ENCODE results near the gene ADAP1. TPM values are rescaled to one million over a fixed set of nuclear protein-coding genes. Genes with fewer than 3 reads are reported as not detected.
"Not testable (repeated sequence)": the region's sequence is repeated elsewhere in the genome, so short reads cannot be mapped to it uniquely, and the experiment has no call there.

ADAP1 gene
- total RNA-seq, 4 donors from 2014 or later: 44.8 to 106 (median 60.1) TPM

- peaks cover under 1% of the 10 kb centered on the region for H3K27me3 ChIP-seq
- no peaks in the 10 kb centered on the region for H3K36me3 ChIP-seq
- H3K4me3 ChIP-seq: no peak overlapping the region
- no peak for ATAC-seq
- 77 to 90% methylated on average over 12 of the region's 31 CpGs for WGBS, 2 donors (ENCODE audit: low coverage in 1 of 2)
- no peaks in the 10 kb centered on the region for H3K9me3 ChIP-seq
- H3K4me1 ChIP-seq: peaks cover 0 to 45% (median 22%) of the 10 kb centered on the region in 3 donors
- H3K27ac ChIP-seq: peak overlapping the region in 3 of 4 donors; percentile 34 to 46 (median 35)
- no peak for TF ChIP-seq EP300 (IDR thresholded peaks at IDR 0.05)
- no peak for TF ChIP-seq CTCF (IDR thresholded peaks at IDR 0.05)
- TF ChIP-seq POLR2A (IDR thresholded peaks at IDR 0.05): no peak
- TF ChIP-seq POLR2AphosphoS5 (IDR thresholded peaks at IDR 0.05): no peak
These were observed 5.9 kb upstream of the ADAP1 start for GRCh38 chr7:960269-960871.

GRCh38 chr7:959740-960139 is 5.3 kb upstream of the ADAP1 start:
- H3K9me3 ChIP-seq, H3K27me3 ChIP-seq, H3K27ac ChIP-seq, H3K4me3 ChIP-seq, H3K36me3 ChIP-seq, ATAC-seq: not testable (repeated sequence)
- H3K4me1 ChIP-seq: peaks cover 0 to 45% (median 24%) of the 10 kb centered on the region in 3 donors
- WGBS, 2 donors (ENCODE audit: low coverage in 1 of 2): 93 to 96% methylated on average over 3 to 6 of the region's 10 CpGs

- Histone ChIP-seq H3K27ac (no peak overlapping the region), H3K9me3 (no peaks in the 10 kb centered on the region), H3K27me3 (peaks cover 8% of the 10 kb centered on the region), H3K36me3 (no peaks in the 10 kb centered on the region), H3K4me3 (no peak overlapping the region), H3K4me1 (peaks cover 0 to 43% (median 19%) of the 10 kb centered on the region in 3 donors)
- TF ChIP-seq EP300 (IDR thresholded peaks at IDR 0.05): no peak
- no peak for TF ChIP-seq POLR2A (IDR thresholded peaks at IDR 0.05)
- no peak for TF ChIP-seq POLR2AphosphoS5 (IDR thresholded peaks at IDR 0.05)
- no peak for TF ChIP-seq CTCF (IDR thresholded peaks at IDR 0.05)
- ATAC-seq: no peak
- WGBS, 2 donors (ENCODE audit: low coverage in 1 of 2): 60 to 90% methylated on average over 3 to 9 of the region's 20 CpGs
These were observed 4.8 kb upstream of the ADAP1 start for GRCh38 chr7:959271-959670.

GRCh38 chr7:958221-959200 is 4.0 kb upstream of the ADAP1 start:
- no peak for ATAC-seq
- Histone ChIP-seq H3K27me3 (peaks cover 8% of the 10 kb centered on the region), H3K4me1 (peaks cover 0 to 40% (median 12%) of the 10 kb centered on the region in 3 donors), H3K9me3 (no peaks in the 10 kb centered on the region), H3K4me3 (no peak overlapping the region), H3K27ac (no peak overlapping the region), H3K36me3 (no peaks in the 10 kb centered on the region)
- TF ChIP-seq POLR2A (IDR thresholded peaks at IDR 0.05) (no peak), CTCF (IDR thresholded peaks at IDR 0.05) (no peak), EP300 (IDR thresholded peaks at IDR 0.05) (no peak), POLR2AphosphoS5 (IDR thresholded peaks at IDR 0.05) (no peak)
- WGBS, 2 donors (ENCODE audit: low coverage in 1 of 2): no CpG with 5 or more reads among the region's 36 CpGs

GRCh38 chr7:957418-958220 is 3.1 kb upstream of the ADAP1 start:
- H3K9me3 ChIP-seq: no peaks in the 10 kb centered on the region
- no peak for ATAC-seq
- peaks cover 0 to 40% (median 12%) of the 10 kb centered on the region in 3 donors for H3K4me1 ChIP-seq
- WGBS, 2 donors (ENCODE audit: low coverage in 1 of 2): 30 to 71% methylated on average over 2 to 8 of the region's 32 CpGs
- H3K27me3 ChIP-seq: peaks cover 13% of the 10 kb centered on the region
- TF ChIP-seq POLR2AphosphoS5 (IDR thresholded peaks at IDR 0.05) (no peak), POLR2A (IDR thresholded peaks at IDR 0.05) (no peak), CTCF (IDR thresholded peaks at IDR 0.05) (no peak), EP300 (IDR thresholded peaks at IDR 0.05) (no peak)
- no peaks in the 10 kb centered on the region for H3K36me3 ChIP-seq
- H3K27ac ChIP-seq: no peak overlapping the region
- no peak overlapping the region for H3K4me3 ChIP-seq

Measured in gastroesophageal sphincter (tissue), 4 donors.